ENCODE measurements around the gene MAB21L4. TPM values are rescaled to one million over a fixed set of nuclear protein-coding genes. Genes with fewer than 3 reads are reported as not detected.

MAB21L4 gene
- total and polyA plus RNA-seq, 9 donors: 0.04 to 0.48 (median 0.23) TPM; not detected in 4

GRCh38 chr2:240884745-240885144 lies 11.2 kb downstream of the MAB21L4 start:
- DNase-seq: no peak
- 68 to 78% (median 74%) methylated on average over 3 of the region's 3 CpGs for WGBS, 3 donors
- H3K36me3 ChIP-seq: no peaks in the 10 kb centered on the region
- H3K4me1 ChIP-seq (ENCODE audit: insufficient read depth): no peaks in the 10 kb centered on the region
- no peaks in the 10 kb centered on the region for H3K27me3 ChIP-seq
- H3K4me3 ChIP-seq: no peak overlapping the region
- no peak overlapping the region for H3K27ac ChIP-seq
- TF ChIP-seq CTCF (IDR thresholded peaks at IDR 0.05) (no peak), EP300 (IDR thresholded peaks at IDR 0.05) (no peak), POLR2A (IDR thresholded peaks at IDR 0.05) (no peak)
- intact Hi-C loops (cut with DNase I): no loop called here
- no peaks in the 10 kb centered on the region for H3K9me3 ChIP-seq

- no peak overlapping the region for H3K4me3 ChIP-seq
- no peaks in the 10 kb centered on the region for H3K9me3 ChIP-seq
- intact Hi-C loops (cut with DNase I): no loop called here
- DNase-seq: no peak
- no peaks in the 10 kb centered on the region for H3K36me3 ChIP-seq
- H3K27ac ChIP-seq: no peak overlapping the region
- H3K27me3 ChIP-seq: no peaks in the 10 kb centered on the region
- TF ChIP-seq EP300 (IDR thresholded peaks at IDR 0.05): no peak
- TF ChIP-seq CTCF (IDR thresholded peaks at IDR 0.05): no peak
- TF ChIP-seq POLR2A (IDR thresholded peaks at IDR 0.05): no peak
- WGBS, 3 donors: 94 to 97% (median 95%) methylated on average over 2 of the region's 2 CpGs
- H3K4me1 ChIP-seq (ENCODE audit: insufficient read depth): no peaks in the 10 kb centered on the region
Observed at GRCh38 chr2:240884221-240884620, 11.7 kb downstream of the MAB21L4 start.

DNA sequence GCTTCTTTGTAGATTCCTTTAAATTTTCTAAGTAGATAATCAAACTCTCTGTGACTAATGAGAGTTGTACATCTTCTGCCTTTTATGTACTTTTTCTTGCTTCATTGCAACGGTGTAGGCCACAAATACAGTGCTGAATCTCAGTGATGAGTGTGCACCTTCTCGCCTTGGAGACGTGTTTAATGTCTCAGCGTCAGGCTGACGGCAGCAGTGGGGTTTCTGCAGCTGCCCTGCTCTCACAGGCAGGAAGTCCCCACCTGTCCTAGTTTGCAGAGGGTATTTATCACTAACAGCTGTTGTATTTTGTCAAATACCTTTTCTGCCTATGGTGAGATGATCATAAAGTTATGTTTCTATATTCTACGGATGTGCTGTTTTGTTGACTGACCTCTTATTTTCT lies 14.0 kb downstream of the MAB21L4 start:
- intact Hi-C loops (cut with DNase I): no loop called here
- Histone ChIP-seq H3K36me3 (no peaks in the 10 kb centered on the region), H3K9me3 (no peaks in the 10 kb centered on the region), H3K4me1 (ENCODE audit: insufficient read depth) (no peaks in the 10 kb centered on the region), H3K4me3 (no peak overlapping the region), H3K27me3 (no peaks in the 10 kb centered on the region), H3K27ac (no peak overlapping the region)
- no peak for DNase-seq
- TF ChIP-seq EP300 (IDR thresholded peaks at IDR 0.05): no peak
- TF ChIP-seq POLR2A (IDR thresholded peaks at IDR 0.05): no peak
- TF ChIP-seq CTCF (IDR thresholded peaks at IDR 0.05): no peak
- 60 to 62% (median 62%) methylated on average over 6 of the region's 6 CpGs for WGBS, 3 donors

DNA sequence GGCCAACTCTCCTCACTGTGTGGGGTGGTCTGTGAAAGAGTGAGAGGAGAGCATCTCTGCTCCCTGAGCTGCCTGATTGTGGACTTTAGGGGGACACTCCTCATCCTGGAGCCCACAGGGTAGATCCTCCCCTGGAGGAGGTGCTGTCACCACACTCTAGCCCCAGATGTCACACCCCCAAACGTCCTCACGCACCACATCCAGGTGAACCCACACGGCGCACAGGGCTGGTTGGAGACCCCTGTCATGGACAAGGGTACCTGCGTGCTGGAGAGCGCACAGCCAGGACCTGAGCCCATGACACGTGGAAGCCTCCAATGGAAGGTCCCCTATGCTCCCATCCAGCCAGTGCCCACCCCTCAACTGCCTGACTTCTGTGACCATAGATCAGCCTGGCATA lies 16.9 kb downstream of the MAB21L4 start:
- no peak overlapping the region for H3K4me3 ChIP-seq
- no peaks in the 10 kb centered on the region for H3K4me1 ChIP-seq (ENCODE audit: insufficient read depth)
- no peaks in the 10 kb centered on the region for H3K9me3 ChIP-seq
- no peak overlapping the region for H3K27ac ChIP-seq
- H3K36me3 ChIP-seq: no peaks in the 10 kb centered on the region
- TF ChIP-seq CTCF (IDR thresholded peaks at IDR 0.05): no peak
- TF ChIP-seq POLR2A (IDR thresholded peaks at IDR 0.05): no peak
- no peak for TF ChIP-seq EP300 (IDR thresholded peaks at IDR 0.05)
- intact Hi-C loops (cut with DNase I): no loop called here
- H3K27me3 ChIP-seq: no peaks in the 10 kb centered on the region
- DNase-seq: no peak
- WGBS, 3 donors: 77 to 93% (median 83%) methylated on average over 7 of the region's 7 CpGs
